ENCODE measurements around the gene MSH5.

GRCh38 chr6:31692353-31692752 lies 47.5 kb upstream of the MSH5 start:
- no peak for TF ChIP-seq POLR2A (IDR thresholded peaks at IDR 0.05)
- no peak for TF ChIP-seq CTCF (IDR thresholded peaks at IDR 0.05)
